GM12872 (cell line): ENCODE results near the gene DNMBP.

Experiments used
- TF ChIP-seq, protein P1 (sequence below): IDR thresholded peaks from 3 replicates; pipeline ENCODE4 v1.5.1; 2011; ENCODE audit warnings: low read depth, mild to moderate bottlenecking, low read length, moderate library complexity; ENCODE audit not compliant: insufficient read depth

DNMBP gene

DNA sequence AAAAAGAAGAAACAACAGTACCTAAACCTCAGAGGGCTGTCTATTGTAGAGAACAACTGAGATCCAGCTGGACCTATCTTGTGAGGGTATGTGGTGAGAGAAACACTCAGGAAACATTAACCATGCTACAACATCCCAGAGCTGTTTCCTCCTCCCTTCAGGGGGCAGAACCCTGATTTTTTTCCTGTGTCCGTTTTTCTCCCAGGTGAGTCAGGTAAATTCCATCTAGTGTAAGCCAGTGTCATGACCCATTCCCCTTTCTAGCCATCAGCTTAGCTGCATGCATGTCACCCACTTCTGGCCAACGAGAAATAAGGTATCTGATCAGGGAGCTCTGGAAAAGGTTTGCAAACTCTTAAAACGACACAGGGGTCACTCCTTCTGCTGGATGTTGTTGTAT is 103.8 kb downstream of the DNMBP start:
- TF ChIP-seq, protein P1, sequence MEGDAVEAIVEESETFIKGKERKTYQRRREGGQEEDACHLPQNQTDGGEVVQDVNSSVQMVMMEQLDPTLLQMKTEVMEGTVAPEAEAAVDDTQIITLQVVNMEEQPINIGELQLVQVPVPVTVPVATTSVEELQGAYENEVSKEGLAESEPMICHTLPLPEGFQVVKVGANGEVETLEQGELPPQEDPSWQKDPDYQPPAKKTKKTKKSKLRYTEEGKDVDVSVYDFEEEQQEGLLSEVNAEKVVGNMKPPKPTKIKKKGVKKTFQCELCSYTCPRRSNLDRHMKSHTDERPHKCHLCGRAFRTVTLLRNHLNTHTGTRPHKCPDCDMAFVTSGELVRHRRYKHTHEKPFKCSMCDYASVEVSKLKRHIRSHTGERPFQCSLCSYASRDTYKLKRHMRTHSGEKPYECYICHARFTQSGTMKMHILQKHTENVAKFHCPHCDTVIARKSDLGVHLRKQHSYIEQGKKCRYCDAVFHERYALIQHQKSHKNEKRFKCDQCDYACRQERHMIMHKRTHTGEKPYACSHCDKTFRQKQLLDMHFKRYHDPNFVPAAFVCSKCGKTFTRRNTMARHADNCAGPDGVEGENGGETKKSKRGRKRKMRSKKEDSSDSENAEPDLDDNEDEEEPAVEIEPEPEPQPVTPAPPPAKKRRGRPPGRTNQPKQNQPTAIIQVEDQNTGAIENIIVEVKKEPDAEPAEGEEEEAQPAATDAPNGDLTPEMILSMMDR = no peak

DNA sequence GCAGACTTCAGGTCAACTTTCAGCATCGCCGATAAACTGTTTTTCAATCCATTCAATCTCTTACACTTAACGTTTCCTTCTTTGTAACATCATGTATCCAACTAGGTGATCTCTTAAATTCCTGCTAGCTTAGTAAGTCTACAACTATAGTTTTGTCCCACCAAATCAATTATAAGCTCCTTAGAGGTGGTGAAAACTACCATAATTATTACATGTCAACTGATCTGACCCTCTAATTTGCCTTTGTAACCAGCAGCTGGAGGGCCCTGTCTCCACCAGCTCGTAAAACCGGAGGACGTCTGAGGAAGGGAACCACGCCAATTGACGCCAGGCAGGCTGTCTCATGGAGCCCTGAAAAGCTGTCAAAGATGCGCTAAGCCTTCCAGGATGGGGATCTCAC is 113.9 kb downstream of the DNMBP start:
- TF ChIP-seq, protein P1 = no peak

DNA sequence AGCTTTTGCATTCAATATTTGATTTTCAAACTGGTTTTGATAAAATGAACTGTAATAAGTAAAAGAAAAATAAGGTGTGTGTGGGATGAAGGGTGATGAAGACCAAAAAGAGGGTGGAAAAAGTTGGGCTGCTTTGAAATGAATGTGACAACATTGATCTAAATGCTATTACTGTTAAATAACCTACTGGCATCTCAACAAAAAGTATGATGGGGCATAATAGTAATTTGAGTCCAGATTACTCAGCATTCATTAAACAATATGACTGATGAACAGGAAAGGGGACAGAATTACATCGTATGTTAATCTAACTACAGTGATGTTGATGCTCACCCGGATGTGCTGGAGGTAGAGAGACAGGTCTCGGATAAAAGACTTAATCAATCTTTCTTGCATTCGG is 115.1 kb downstream of the DNMBP start:
- TF ChIP-seq, protein P1 = no peak

DNA sequence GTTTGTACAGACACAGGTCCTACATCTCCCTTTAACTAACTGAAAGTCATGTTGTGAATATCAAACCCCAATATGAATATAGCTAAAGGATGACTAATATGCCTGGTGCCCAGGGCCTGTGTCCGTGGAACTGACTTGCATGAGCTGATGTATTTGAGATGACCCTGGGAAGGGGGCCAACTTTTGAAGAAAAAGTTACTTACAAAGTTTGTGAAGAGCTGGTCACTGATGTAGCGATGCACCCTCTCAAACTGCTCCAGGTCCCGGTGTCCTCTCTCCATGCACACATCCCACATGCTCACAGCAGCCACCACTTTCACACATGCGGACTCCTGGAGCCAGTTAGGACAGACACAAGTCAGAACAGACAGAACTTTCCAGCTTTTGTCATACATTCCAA is 121.1 kb downstream of the DNMBP start:
- TF ChIP-seq, protein P1 = no peak

DNA sequence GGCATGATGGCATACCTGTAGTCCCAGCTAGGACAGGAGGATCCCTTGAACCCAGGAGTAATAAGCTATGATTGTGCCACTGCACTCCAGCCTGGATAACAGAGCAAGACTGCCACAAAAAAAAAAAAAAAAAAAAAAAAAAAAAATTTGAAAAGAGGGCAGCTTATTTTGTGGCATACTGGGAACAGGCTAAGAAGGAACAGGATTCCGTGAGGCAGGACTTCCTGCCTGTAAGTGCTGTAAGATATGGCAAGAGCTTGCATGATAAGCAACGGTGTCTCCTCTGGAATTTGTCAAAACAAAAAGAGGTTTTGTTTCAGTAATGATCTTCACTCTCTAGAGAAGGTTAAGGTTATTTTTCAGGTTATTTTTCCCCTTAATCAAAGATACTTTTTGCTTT is 126.2 kb downstream of the DNMBP start:
- TF ChIP-seq, protein P1 = no peak

DNA sequence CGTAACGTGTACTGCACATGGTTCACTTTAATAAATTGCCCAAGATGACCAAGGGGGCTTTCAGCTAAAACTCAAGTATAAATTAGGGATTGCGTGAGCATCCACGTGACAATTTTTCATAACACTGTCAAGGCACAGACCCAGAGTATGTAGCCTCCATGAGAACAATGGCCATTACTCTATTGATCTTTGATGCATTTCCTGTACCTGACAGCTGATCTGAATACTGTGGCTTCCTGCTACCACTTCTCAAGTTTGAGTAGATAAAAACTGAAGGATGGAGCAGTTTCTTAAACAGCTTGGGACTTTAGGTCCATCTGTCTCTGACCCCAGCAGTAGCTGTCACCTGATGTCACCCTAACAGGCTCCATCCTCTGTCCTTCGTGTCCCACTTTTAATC is 128.4 kb downstream of the DNMBP start:
- TF ChIP-seq, protein P1 = no peak

DNA sequence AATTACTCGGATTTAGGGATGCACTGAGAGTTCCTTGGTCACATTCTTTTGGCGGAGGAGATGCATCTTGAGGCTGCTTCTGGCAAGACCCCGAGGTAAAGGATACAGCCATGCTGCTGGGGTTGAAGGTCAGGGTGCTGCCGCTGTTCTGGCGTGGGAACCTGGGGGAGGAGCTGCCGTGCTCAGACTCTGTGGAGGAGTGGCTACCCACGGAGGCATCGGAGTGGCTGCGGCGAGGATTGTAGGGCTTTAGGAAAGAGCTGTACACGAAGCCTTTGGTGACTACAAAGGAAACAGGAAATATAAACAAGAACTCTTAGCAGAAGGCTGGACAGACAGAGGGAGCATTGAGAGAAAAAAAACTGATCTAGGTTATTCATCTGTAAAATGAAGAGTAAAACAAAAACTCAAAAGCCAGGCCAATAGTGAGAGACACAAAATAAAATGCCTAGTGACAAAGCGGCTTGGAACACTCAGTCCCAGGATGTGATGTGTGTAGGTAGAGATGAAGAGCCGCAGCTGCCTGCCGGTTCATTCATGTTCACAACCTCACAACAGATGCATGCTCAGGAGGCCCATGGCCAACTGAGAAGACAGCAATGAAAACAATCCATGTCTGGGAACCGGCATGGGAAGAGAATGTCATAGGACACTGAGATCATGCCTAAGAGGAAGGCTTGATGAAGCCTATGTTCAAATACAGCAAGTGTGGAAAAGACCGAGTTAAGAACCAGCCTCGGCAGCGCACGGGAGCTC is 129.5 kb downstream of the DNMBP start:
- TF ChIP-seq, protein P1 = no peak
